ENCODE measurements around the gene RFESD. TPM values are rescaled to one million over a fixed set of nuclear protein-coding genes. Genes with fewer than 3 reads are reported as not detected.
"Not testable (repeated sequence)": the region's sequence is repeated elsewhere in the genome, so short reads cannot be mapped to it uniquely, and the experiment has no call there.

RFESD gene
- total and polyA plus RNA-seq, 2 experiments from 2014 or later = 1.6 to 2.3 TPM

GRCh38 chr5:95699337-95699736 lies 52.8 kb downstream of the RFESD start:
- no peak overlapping the region for H2AFZ ChIP-seq
- no peaks in the 10 kb centered on the region for H3K9me3 ChIP-seq (ENCODE audit: low read depth)
- 100% methylated on average over 1 of the region's 1 CpG for WGBS (ENCODE audit: low lambda C conversion rate, missing lambda C conversion rate)
- no peak overlapping the region for H3K4me3 ChIP-seq
- H3K4me2 ChIP-seq = no peak overlapping the region
- H3K4me1 ChIP-seq (ENCODE audit: insufficient read depth) = peaks cover 6% of the 10 kb centered on the region
- TF ChIP-seq CTCF (IDR thresholded peaks at IDR 0.05; ENCODE audit: poor library complexity) (no peak), EZH2phosphoT487 (IDR thresholded peaks at IDR 0.05; ENCODE audit: low read depth, severe bottlenecking, unreplicated experiment) (no peak), EZH2 (IDR thresholded peaks at IDR 0.05; ENCODE audit: borderline replicate concordance) (no peak)
- H4K20me1 ChIP-seq (ENCODE audit: insufficient read depth, poor library complexity, severe bottlenecking) = no peaks in the 10 kb centered on the region
- H3K27ac ChIP-seq = no peak overlapping the region
- H3K9me2 ChIP-seq (replicated peaks; ENCODE audit: insufficient read depth) = no peaks in the 10 kb centered on the region
- no peak for DNase-seq (ENCODE audit: low spot score)
- no peaks in the 10 kb centered on the region for H3K27me3 ChIP-seq
- no peaks in the 10 kb centered on the region for H3K36me3 ChIP-seq (replicated peaks; ENCODE audit: insufficient read depth, low read depth)
- H3K79me2 ChIP-seq = no peaks in the 10 kb centered on the region

- Histone ChIP-seq H4K20me1 (ENCODE audit: insufficient read depth, poor library complexity, severe bottlenecking) (no peaks in the 10 kb centered on the region), H3K27ac (no peak overlapping the region), H3K79me2 (no peaks in the 10 kb centered on the region), H3K4me2 (no peak overlapping the region), H3K4me1 (ENCODE audit: insufficient read depth) (peaks cover 6% of the 10 kb centered on the region), H3K4me3 (no peak overlapping the region), H3K9me2 (replicated peaks; ENCODE audit: insufficient read depth) (no peaks in the 10 kb centered on the region), H3K36me3 (replicated peaks; ENCODE audit: insufficient read depth, low read depth) (no peaks in the 10 kb centered on the region), H3K27me3 (no peaks in the 10 kb centered on the region), H3K9me3 (ENCODE audit: low read depth) (no peaks in the 10 kb centered on the region), H2AFZ (no peak overlapping the region)
- TF ChIP-seq EZH2 (IDR thresholded peaks at IDR 0.05; ENCODE audit: borderline replicate concordance) (no peak), EZH2phosphoT487 (IDR thresholded peaks at IDR 0.05; ENCODE audit: low read depth, severe bottlenecking, unreplicated experiment) (no peak), CTCF (IDR thresholded peaks at IDR 0.05; ENCODE audit: poor library complexity) (no peak)
- no peak for DNase-seq (ENCODE audit: low spot score)
Observed at GRCh38 chr5:95701074-95701473, 54.5 kb downstream of the RFESD start.

- H4K20me1 ChIP-seq (ENCODE audit: insufficient read depth, poor library complexity, severe bottlenecking) = no peaks in the 10 kb centered on the region
Observed at GRCh38 chr5:95704150-95704549, 57.6 kb downstream of the RFESD start.

GRCh38 chr5:95706196-95706595 lies 59.6 kb downstream of the RFESD start:
- not testable (repeated sequence) for H3K9me3 ChIP-seq (ENCODE audit: low read depth); H3K27me3 ChIP-seq; H3K4me2 ChIP-seq; H3K79me2 ChIP-seq; H2AFZ ChIP-seq; H4K20me1 ChIP-seq (ENCODE audit: insufficient read depth, poor library complexity, severe bottlenecking); DNase-seq (ENCODE audit: low spot score); H3K36me3 ChIP-seq (replicated peaks; ENCODE audit: insufficient read depth, low read depth); H3K27ac ChIP-seq; H3K9me2 ChIP-seq (replicated peaks; ENCODE audit: insufficient read depth); H3K4me3 ChIP-seq
- H3K4me1 ChIP-seq (ENCODE audit: insufficient read depth) = peaks cover 11% of the 10 kb centered on the region
- 84% methylated on average over 5 of the region's 5 CpGs for WGBS (ENCODE audit: low lambda C conversion rate, missing lambda C conversion rate)

More at GRCh38 chr5:95704150-95704549, 57.6 kb downstream of the RFESD start:
- WGBS (ENCODE audit: low lambda C conversion rate, missing lambda C conversion rate) = 49% methylated on average over 1 of the region's 1 CpG
- H3K4me2 ChIP-seq = no peak overlapping the region
- no peak overlapping the region for H3K27ac ChIP-seq
- no peak overlapping the region for H3K4me3 ChIP-seq
- no peak for DNase-seq (ENCODE audit: low spot score)
- H3K9me3 ChIP-seq (ENCODE audit: low read depth) = no peaks in the 10 kb centered on the region
- no peak overlapping the region for H2AFZ ChIP-seq
- H3K79me2 ChIP-seq = no peaks in the 10 kb centered on the region
- H3K36me3 ChIP-seq (replicated peaks; ENCODE audit: insufficient read depth, low read depth) = no peaks in the 10 kb centered on the region
- H3K27me3 ChIP-seq = no peaks in the 10 kb centered on the region
- no peak for TF ChIP-seq EZH2phosphoT487 (IDR thresholded peaks at IDR 0.05; ENCODE audit: low read depth, severe bottlenecking, unreplicated experiment)
- TF ChIP-seq EZH2 (IDR thresholded peaks at IDR 0.05; ENCODE audit: borderline replicate concordance) = no peak
- no peak for TF ChIP-seq CTCF (IDR thresholded peaks at IDR 0.05; ENCODE audit: poor library complexity)
- no peaks in the 10 kb centered on the region for H3K9me2 ChIP-seq (replicated peaks; ENCODE audit: insufficient read depth)
- no peaks in the 10 kb centered on the region for H3K4me1 ChIP-seq (ENCODE audit: insufficient read depth)
